Pulmonary artery endothelial cell (primary cell): ENCODE data around the gene P2RX3. TPM values are rescaled to one million over a fixed set of nuclear protein-coding genes. Genes with fewer than 3 reads are reported as not detected.
A peak's percentile ranks its signal among the peaks of the same experiment; 100 is the strongest.
"Not testable (repeated sequence)": the region's sequence is repeated elsewhere in the genome, so short reads cannot be mapped to it uniquely, and the experiment has no call there.

Experiments
- DNase-seq: peaks from one replicate; pipeline ENCODE4 v3.0.0-alpha.2; 2011; ENCODE audit warnings: low read depth, low spot score
- total RNA-seq: library from RNA; depleted of rRNA; stranded (reverse); fragments of >200 nt; gene quantifications from 2 replicates; pipeline ENCODE4 v1.2.3, GENCODE V29; 2014

P2RX3 gene
- not detected in 2 replicates for total RNA-seq

DNA sequence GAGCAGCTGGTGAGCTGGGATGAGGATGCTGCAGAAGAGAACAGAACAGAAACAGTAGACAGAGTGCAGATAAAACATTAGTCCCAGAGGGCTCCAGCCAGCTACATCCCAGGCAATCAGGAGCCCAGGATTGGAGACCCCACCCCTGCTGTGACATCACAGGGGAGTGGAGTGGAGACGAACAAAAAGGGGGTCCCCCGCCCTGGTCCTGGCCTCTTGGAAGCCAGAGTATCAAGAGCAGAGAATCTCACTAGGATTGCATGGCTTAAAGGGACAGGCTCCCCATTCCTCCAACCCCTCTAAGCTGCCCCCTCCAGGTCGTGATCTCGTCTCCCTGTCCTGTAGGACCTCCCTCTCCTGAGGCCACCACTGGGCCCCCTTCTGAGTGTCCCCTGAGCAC lies at the start of gene P2RX3:
P2RX3 (plus strand) TSS at position 211 of the 400 bp plus-strand sequence. CDS start 199 bp downstream, outside the sequence.
- DNase-seq, result no peak

DNA sequence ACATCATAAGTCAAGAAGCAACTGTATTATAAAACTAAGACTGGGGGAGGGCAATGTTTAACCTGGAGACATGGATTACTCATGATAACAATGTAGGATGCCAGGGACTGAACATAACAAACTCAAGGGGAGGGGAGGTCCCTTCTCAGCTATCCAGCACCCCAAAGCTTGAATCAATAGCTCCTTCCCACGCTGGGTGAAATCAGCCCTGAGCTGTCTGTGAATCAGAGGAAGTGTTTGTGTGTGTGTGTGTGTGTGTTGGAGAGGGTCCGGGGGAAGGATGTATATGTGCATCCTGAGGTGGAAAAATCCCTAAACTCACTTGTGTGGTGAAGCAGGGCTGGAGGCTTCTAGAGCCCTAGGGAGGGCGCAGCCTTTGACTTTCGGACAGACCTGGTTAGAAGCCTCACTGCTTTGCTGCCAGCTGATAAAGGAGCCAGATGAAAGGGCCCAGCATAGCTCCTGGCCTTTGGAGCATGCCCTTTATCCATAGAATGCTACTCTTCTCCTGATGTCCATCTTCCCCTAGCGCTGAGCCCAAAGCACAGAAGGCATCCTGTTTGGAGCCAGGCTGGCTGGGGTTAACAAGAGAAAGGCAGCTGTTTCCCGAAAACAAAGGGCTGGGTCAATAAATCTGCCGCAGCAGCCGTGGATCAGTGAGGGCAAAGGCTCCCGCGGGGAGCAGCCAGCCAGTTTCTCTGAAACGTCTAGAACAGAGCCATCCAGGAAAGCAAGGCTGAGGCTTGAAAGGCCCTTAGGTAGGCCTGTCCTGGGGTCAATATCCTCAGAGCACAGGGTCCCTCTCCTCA lies 49.2 kb upstream of the P2RX3 start:
- peak; percentile 95 for DNase-seq

DNA sequence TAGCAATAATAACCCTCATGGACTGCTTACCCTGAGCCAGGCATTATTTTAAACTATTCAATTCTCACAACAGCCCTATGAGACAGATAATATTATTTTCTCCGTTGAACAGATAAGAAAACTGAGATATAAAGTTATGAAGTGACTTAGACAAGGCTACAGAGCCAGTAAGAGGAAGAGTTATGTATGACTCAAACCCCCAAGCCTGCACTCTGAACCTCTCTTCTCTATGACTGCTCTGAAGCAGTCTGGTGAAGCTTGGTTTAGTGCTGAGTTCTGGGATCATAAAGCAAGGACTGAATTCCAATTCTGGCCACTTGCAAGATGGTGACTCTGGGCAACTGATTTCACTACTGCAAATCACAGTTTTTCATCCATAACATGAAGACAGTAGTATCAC lies 47.9 kb upstream of the P2RX3 start:
- DNase-seq, result no peak

DNA sequence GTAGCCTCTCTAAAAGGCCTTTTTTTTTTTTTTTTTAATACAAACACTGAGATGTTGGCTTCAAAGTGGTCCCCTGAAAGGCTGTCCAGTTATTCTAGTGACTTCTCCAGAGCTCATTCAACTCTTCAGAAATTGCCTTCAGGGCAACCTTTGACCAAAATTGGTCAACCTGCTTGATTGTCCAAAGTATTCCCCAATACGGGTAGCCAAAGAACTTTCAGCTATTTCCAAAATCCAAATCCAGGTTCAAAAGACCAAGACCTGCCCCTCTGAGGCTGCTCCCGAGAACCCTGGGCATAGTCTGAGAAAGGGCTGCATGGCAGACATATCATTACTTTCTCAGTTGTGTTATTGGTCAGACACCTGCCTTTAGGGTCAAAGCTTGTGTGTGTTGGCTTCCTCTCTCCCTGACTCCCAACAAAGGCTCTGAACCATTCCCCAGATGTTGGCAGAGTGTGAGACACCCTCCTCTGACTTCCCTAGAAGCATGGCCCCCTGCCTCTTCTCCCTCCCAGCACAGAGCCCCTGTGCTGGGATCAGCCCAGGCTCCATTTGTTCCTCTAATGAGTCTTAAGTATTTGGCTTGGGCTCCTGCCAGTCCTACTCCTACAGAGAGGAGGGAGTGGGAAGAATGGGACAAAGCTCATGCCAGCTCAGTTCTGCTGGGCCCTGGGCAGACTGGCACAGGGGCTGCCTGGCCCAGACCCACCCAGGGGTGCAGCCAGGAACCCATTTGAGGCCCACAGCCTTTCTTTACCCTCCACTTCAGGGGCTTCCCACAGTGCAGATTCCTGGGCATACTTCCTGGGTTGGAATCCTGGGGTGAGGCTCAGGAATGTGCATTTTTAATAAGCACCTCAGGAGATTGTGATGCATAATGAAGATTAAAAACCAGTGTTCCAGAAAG lies 43.7 kb upstream of the P2RX3 start:
- no peak for DNase-seq

DNA sequence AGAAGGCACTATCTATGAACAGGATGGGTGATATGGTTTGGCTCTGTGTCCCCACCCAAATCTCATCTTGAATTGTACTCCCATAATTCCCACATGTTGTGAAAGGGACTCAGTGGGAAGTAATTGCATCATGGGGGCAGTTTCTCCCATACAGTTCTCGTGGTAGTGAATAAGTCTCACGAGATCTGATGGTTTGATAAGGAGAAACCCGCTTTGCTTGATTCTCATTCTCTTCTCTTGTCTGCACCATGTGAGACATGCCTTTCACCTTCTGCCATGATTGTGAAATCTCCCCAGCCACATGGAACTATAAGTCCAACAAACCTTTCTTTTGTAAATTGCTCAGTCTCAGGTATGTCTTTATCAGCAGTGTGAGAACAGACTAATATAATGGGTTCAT lies 41.9 kb upstream of the P2RX3 start:
- DNase-seq, result not testable (repeated sequence)

DNA sequence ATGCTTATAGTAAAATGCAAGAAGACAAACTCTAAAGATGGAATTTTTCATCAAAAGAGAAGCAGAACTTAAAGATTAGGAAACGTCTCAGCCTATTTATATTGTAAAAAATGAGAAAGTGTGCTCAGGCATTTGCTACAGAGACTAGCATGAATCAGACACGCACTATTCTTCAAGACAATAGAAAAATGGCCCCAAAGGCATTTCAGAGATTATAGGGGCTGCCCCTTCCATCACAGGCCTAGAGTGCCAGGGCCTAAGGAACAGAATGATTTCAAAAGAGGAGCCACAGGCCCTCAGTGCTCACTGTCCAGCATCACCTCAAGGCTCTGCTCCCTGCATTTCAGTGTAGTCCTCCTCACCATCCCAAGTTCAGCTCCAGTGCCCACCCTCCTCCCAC lies 40.9 kb upstream of the P2RX3 start:
- no peak for DNase-seq

DNA sequence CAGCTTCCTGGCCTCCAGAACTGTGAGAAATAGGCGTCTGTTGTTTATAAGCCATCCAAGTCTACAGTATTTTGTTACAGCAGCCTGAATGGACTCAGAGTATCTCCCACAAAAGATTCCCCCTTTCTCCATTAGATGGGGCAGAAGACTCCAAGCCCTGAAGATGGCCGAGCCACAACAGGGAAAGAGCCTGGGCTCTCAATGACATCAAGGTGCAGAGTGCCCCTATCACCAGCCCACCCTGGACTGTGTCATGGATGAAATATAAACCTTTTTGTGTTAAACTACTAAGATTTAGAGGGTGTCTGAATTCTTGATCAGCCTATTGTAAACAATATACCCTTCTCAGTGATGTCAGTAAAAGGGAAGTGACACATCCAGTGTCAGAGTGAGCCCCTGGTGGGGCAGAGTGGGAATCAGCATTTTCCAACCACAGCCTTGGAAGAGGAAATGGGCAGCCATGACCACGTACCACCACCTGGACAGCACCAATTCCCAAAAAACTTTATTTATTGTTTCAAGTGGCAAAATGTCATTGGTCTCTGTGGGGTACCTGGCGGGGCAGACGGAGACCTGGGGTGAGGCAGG lies 38.9 kb upstream of the P2RX3 start:
- no peak for DNase-seq

DNA sequence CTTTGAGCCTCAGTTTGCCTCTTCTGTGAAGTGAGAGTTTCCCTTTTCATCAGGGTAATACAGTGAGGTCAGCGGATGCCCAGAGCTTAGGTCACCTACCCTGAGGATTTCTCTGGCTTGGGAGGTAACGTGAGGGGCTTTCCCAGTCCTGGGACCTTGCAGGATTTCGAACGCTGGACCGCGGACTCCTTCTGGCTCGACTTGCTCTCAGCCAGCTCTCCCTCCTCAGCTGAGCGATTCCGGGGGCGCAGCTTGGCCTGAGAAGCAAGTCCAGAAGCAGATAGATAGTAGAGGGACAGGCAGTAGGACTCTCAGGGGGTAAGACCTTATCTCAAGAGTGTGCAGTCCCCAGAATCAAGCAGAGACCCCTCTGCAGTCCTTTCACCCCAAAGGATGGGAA lies 37.4 kb upstream of the P2RX3 start:
- DNase-seq, result no peak

DNA sequence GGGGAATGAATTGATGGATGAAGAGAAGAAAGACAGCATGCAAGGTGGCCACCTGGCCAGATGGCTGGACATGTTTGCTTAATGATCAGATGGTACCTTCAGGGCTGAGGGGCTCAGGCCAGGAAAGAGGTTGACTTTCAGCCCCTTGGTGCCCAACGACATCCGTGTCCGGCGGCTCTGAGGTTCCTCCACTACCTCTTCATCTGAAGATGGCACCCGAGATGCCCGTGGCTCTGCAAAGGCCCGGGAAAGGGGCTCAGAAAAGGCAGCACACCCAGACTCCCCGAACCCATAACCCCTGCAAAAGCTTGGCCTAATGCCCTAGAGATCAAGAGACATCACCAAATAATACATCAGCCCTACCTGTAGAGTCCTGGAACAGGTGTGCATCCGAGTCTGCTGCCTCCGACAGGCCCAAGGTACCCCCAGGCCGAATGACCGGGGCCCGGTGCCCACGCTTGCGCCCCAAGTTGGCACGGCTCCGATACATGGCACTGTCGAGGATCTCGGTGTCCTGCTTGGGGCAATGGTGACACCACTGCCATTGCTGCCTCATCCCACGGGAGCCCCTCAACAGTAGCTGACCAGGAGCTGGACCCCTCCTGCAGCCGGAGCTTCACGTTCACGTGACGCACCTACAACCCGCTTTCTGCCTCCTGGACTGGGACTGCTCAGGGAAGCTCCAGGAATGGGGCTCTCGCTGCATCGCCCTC lies 36.3 kb upstream of the P2RX3 start:
- no peak for DNase-seq

DNA sequence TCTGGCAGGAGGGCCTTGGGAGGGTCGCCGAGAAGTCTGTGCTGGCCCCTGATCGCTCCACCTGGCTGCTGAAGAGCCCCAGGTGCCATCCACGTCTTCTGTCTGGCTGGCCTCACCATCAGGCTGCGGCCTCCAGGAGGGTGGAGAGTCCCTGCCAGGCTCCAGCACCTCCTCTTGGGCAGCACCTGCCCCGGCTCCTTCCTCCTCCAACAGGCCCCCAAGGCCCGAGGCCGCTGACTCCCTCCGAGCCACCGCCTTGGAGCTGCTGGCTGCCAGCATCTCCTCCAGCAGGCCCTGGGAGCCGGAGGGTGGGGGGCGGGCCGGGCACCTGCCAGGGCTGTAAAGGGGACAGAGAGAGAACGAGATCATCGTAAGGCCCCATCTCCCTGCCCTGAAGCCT lies 35.7 kb upstream of the P2RX3 start:
- DNase-seq, result no peak

DNA sequence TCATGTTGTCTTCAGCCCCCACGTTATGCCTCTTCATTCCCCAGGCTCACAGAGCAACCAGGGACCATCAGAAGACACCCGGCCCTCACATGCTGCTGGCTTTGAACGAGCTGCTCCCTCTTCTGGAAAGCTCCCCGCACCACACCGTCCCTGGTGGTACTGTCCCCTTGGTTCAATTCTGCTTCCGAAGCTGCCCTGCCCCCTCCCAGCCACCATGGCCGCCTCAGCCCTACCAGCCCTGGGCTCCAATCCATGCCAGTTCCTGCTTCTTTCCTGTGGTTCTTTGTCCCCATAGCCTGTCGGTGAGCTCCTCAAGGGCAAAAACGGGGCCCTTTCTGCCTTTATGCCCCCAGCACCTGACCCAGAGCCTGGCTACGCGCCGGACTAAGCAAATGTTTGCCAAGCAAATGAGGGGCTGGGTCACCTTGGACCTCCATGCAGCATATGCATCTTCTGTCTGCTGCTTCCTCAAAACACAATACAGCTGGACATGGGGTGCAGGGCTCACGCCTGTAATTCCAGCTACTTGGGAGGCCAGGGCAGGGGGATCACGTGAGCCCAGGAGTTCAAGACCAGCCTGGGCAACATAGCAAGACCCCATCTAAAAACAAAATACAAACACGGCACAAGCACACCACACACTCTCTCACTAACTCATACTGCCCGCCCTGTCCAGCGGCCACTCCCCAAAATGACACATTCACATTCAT lies 34.7 kb upstream of the P2RX3 start:
- no peak for DNase-seq

DNA sequence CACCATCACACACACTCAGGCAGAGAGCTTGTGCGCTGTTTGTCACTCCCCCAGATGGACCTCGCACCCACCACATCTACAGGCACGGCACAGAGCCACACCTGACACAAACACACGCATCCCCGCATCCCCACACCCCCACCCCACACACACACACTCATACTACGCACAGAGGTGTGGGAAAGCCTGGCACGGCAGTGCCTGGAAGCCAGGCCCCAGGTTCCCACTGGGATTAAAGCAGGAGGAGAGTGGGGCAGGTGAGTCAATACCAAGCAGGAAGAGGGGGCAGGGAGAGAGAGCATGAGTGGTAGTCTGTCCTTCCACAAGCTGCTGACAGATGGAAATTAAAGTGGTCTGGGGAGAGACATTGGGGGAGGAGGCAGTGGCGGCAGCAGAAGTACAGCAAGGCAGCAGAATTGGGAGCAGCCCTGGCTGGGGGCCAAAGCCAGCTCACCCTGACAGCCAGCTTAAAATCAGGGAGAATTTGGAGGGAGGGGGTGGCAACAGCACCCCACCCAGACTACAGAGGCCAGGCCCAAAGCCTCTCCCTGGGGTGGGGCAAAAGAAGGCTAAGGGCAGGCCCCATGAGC lies 34.1 kb upstream of the P2RX3 start:
- DNase-seq, result no peak

DNA sequence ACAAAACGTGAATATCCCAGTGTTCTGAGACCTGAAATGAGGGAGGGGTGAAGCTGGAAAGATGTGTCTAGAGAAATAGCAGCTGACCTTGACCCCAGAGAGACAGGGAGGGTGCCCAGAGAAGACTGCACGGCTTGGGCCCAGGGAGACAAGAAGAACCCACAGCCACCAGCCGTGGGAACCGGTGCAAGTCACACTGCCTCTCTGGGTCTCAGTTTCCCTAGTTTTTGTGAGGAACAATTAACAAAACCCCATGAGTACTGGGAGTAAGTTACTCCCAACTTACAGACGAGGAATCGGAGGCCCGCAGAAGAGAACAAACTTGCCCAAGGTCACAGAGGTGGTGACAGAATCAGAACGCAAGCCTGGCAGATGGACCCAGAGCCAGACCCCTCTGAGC lies 32.6 kb upstream of the P2RX3 start:
- DNase-seq, result no peak

DNA sequence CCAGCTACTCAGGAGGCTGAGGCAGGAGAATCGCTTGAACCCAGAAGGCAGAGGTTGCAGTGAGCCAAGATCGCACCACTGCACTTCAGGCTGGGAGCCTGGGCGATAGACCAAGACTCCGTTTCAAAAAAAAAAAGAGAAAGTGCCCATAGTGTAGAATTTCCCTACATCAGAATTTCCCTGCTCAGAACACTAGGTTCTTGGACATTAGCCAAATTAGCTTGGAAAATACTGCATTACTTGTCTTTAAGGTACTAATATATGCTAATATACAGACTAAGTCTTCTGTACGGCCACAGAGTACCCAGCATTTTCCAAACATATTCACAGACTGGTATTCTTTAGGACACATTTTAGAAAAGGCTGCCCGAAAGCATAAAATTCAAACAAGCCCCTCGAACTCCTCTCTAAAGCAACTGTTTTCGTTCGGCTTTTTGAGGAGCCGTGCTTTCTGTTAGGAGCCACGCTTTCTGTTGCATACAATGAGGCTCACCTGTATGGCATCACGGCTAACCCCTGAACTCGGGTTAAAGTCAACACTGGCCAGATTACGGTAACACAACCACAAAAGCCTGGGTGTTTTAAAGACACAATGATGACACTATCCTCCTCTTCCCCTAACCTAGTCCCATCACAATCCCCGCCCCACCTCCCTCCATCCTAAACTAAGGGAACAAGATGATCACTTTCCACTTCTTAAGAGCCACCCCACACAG lies 31.8 kb upstream of the P2RX3 start:
- no peak for DNase-seq

DNA sequence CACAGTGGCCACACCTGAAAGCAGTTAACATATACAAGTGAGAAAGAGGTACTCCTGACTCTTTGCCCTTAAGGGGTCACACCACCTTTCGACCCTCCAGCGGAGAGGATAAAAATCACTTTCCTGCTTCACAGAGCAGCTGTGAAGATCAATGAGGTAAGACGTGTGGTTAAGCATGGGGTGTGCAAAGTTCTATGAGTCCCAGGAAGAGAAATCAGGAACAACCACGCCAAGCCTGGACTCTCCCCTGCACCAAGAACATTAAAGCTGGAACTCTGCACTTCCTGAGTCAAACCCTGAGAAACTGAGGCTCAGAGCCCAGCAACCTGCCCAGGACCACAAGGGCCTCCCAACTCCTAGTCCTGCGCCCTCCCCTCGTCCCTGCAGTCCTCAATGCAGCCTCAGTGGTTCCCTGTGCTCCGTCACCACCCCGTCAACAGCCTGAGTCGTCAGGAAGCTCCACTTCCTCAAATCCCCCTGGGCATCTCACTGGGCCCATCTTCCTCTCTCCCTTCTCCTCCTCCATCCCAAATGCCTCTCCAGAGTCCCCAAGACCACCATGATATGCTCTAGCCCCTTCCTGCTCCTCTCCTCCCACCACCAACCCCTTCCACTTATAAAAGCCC lies 31.1 kb upstream of the P2RX3 start:
- DNase-seq, result no peak

DNA sequence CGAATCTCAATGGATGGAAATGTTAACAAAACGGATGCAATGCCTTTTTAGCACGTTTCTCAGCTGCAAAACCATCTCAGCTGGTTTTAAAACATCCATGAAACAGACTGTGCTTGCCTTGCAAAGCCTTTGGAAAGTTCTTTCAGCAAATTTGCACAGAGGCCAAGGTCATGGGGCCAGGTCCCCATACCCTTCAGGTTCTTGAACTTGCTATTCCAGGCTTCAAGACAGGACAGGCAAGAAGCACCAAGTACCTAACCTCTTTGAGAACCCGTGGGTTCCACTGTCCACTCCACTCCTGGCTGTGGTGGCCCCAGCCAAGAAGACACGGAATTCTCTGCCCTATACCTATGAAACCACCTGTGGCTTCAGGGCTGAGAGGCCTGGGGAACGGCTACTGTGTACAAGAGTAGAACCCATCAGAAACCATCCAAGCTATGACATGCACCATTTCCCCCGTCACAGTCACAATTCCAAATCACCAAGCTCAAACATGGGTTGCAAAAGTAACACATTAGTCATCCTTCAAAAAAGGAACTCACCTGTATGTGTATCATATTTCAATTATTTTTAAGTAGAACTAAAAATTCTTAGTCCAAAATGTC lies 30.4 kb upstream of the P2RX3 start:
- DNase-seq, result no peak

DNA sequence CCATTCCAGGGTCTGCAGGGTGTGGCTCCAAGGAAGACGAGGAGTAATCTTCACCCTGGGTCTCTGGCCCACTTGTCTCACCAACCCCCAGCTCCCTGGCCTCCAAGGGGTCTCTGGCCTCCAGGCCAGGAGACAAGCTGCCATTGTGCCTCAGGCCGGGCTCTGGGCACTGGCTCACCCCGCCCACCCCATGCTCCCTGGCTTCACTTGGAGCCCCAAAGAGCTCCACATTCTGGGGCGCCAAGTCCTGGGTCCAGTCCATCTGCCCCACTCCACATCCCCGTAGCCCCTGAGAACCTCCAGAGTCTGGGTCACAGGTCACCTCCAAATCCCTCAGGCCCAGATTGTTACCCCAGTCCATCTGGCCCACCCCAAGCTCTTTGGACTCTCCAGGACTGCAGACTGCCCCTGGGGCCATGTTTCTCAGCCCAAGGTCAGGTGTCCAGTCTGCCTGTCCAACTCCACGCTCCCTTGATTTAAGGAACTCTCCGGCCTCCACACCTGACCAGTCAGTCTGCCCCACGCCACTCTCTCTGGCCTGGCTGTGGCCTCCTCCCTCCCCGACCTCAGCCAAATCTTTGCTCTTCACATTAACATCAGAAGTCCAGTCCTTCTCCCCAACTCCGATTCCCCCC lies 29.6 kb upstream of the P2RX3 start:
- DNase-seq, result no peak
